CD4-positive, alpha-beta memory T cell (primary cell): ENCODE data around the gene CPSF6. TPM values are rescaled to one million over a fixed set of nuclear protein-coding genes. Genes with fewer than 3 reads are reported as not detected.

Source experiments
- CTCF ChIA-PET: fragments of 350-600 bp; sonication (Branson Sonifier 250); formaldehyde crosslinking; loops from one replicate; lab custom pipeline; 2021; ENCODE audit warnings: inconsistent platforms; ENCODE audit not compliant: partially characterized antibody; lab: Charles Lee
- POLR2A ChIA-PET: fragments of 350-600 bp; sonication (Branson Sonifier 250); formaldehyde crosslinking; loops from one replicate; lab custom pipeline; 2021; ENCODE audit not compliant: partially characterized antibody; lab: Charles Lee
- DNase-seq, 5 donors: peaks; one replicate each; pipeline versions ENCODE4 v3.0.0 to v3.0.0-alpha.2; 2020 to 2022; ENCODE audit warnings: mixed read lengths in 1 of 5
- H3K27ac ChIP-seq: one replicate; pipeline ENCODE4 v1.7.0; 2013; ENCODE audit warnings: low read depth, low read length
- H3K27me3 ChIP-seq: 2 replicates; pipeline ENCODE4 v1.7.0; 2013; ENCODE audit warnings: mild to moderate bottlenecking, low read length, moderate library complexity; ENCODE audit not compliant: insufficient read depth
- H3K36me3 ChIP-seq: 2 replicates; pipeline ENCODE4 v1.7.0; 2013; ENCODE audit warnings: mild to moderate bottlenecking, low read length, moderate library complexity; ENCODE audit not compliant: insufficient read depth
- H3K4me1 ChIP-seq: 2 replicates; pipeline ENCODE4 v1.7.0; 2013; ENCODE audit warnings: mild to moderate bottlenecking, low read length, moderate library complexity; ENCODE audit not compliant: insufficient read depth
- H3K4me3 ChIP-seq, 2 donors: one replicate each; pipeline ENCODE4 v1.7.0; 2013; ENCODE audit warnings: low read length in 2 of 2, mild to moderate bottlenecking in 1 of 2
- H3K9me3 ChIP-seq, 2 donors: one replicate each; pipeline ENCODE4 v1.7.0; 2013; ENCODE audit warnings: low read length in 2 of 2, control low read depth in 1 of 2; ENCODE audit not compliant: control insufficient read depth in 1 of 2
- H3K27ac Mint-ChIP-seq, 7 donors: one replicate each; pipeline ENCODE4 v1.8.0; 2020 to 2021; ENCODE audit warnings: mixed read lengths in 7 of 7, mild to moderate bottlenecking in 6 of 7, inconsistent platforms in 3 of 7, moderate library complexity in 3 of 7
- H3K27me3 Mint-ChIP-seq, 2 donors: one replicate each; pipeline ENCODE4 v1.8.0; 2020 to 2021; ENCODE audit warnings: mixed read lengths in 2 of 2
- H3K36me3 Mint-ChIP-seq, 2 donors: one replicate each; pipeline ENCODE4 v1.8.0; 2020 to 2021; ENCODE audit warnings: mixed read lengths in 2 of 2, inconsistent platforms in 1 of 2, mild to moderate bottlenecking in 1 of 2
- H3K4me1 Mint-ChIP-seq, 4 donors: one replicate each; pipeline ENCODE4 v1.8.0; 2020 to 2021; ENCODE audit warnings: mixed read lengths in 4 of 4, mild to moderate bottlenecking in 1 of 4
- H3K4me3 Mint-ChIP-seq, 8 donors: one replicate each; pipeline ENCODE4 v1.8.0; 2020 to 2021; ENCODE audit warnings: mixed read lengths in 8 of 8, mild to moderate bottlenecking in 7 of 8, moderate library complexity in 6 of 8, inconsistent platforms in 3 of 8
- H3K9me3 Mint-ChIP-seq, 8 donors: one replicate each; pipeline ENCODE4 v1.8.0; 2020 to 2021; ENCODE audit warnings: mixed read lengths in 8 of 8, mild to moderate bottlenecking in 5 of 8, inconsistent platforms in 3 of 8, moderate library complexity in 1 of 8
- intact Hi-C: fragments of 100-400 bp; cut with micrococcal nuclease; formaldehyde crosslinking; loops from one replicate; pipeline ENCODE4 v1.15.1; 2023
- polyA plus RNA-seq, 2 donors: library from polyadenylated mRNA; unstranded; fragments of 300-500 nt; fragmentation: Illumina TruSeq; gene quantifications; one replicate each; pipeline ENCODE4 v1.2.3, GENCODE V29; 2021
- total RNA-seq, 2 experiments: library from RNA; stranded (reverse); gene quantifications; one replicate each; pipeline ENCODE4 v1.2.3, GENCODE V29; 2021

The CPSF6 gene
- total and polyA plus RNA-seq, 4 experiments from 2014 or later: 55.7 to 120 (median 84.9) TPM

GRCh38 chr12:69274861-69275260 lies 35.5 kb downstream of the CPSF6 start:
- peaks cover 27 to 56% (median 45%) of the 10 kb centered on the region in 4 donors for H3K4me1 Mint-ChIP-seq
- DNase-seq: no peak
- intact Hi-C loops: no loop called here

GRCh38 chr12:69275471-69275891 lies 36.1 kb downstream of the CPSF6 start:
- Mint-ChIP-seq H3K27me3 (no peaks in the 10 kb centered on the region), H3K36me3 (peaks cover 0 to 10% of the 10 kb centered on the region in 2 donors), H3K4me1 (peaks cover 27 to 56% (median 44%) of the 10 kb centered on the region in 4 donors), H3K27ac (peak overlapping the region; percentile 0 to 82 (median 4)), H3K4me3 (peak overlapping the region in 6 of 8 donors; percentile 16 to 77 (median 37)), H3K9me3 (peaks cover 0 to 1% (median 0%) of the 10 kb centered on the region in 8 donors)
- H3K9me3 ChIP-seq: no peaks in the 10 kb centered on the region
- no peaks in the 10 kb centered on the region for H3K27me3 ChIP-seq
- H3K36me3 ChIP-seq: no peaks in the 10 kb centered on the region
- ChIA-PET POLR2A (interaction anchor here (2.7 kb wide), 1 partner anchor 56 kb away, joined by 9 read pairs; no protein-coding TSS in a partner anchor), CTCF (interaction anchor here (0.6 to 1.7 kb wide), 4 partner anchors 13 to 120 kb away, joined by 3 to 7 read pairs (median 3); no protein-coding TSS in a partner anchor)
- H3K27ac ChIP-seq: no peak overlapping the region
- peaks cover 30% of the 10 kb centered on the region for H3K4me1 ChIP-seq
- intact Hi-C loops: no loop called here
- peak in 4 of 5 donors; percentile 24 to 43 (median 31) for DNase-seq
- no peak overlapping the region for H3K4me3 ChIP-seq

More at GRCh38 chr12:69274861-69275260, 35.5 kb downstream of the CPSF6 start:
- peaks cover 30% of the 10 kb centered on the region for H3K4me1 ChIP-seq
- POLR2A ChIA-PET: interaction anchor here (2.7 kb wide), 1 partner anchor 56 kb away, joined by 9 read pairs; no protein-coding TSS in a partner anchor
- CTCF ChIA-PET: interaction anchor here (0.6 to 1.7 kb wide), 5 partner anchors 13 to 119 kb away, joined by 3 to 7 read pairs (median 3); no protein-coding TSS in a partner anchor
- H3K36me3 Mint-ChIP-seq: peaks cover 0 to 17% of the 10 kb centered on the region in 2 donors
- H3K27ac Mint-ChIP-seq: peak overlapping the region in 2 of 7 donors; percentile 9
- no peaks in the 10 kb centered on the region for H3K27me3 ChIP-seq
- no peaks in the 10 kb centered on the region for H3K27me3 Mint-ChIP-seq
- H3K9me3 ChIP-seq: no peaks in the 10 kb centered on the region
- peaks cover 0 to 1% (median 0%) of the 10 kb centered on the region in 8 donors for H3K9me3 Mint-ChIP-seq
- H3K4me3 ChIP-seq: no peak overlapping the region
- no peaks in the 10 kb centered on the region for H3K36me3 ChIP-seq
- no peak overlapping the region for H3K4me3 Mint-ChIP-seq
- H3K27ac ChIP-seq: no peak overlapping the region

GRCh38 chr12:69278814-69279782 lies 39.7 kb downstream of the CPSF6 start:
- intact Hi-C loops: no loop called here
- Histone ChIP-seq H3K9me3 (no peaks in the 10 kb centered on the region), H3K4me3 (no peak overlapping the region), H3K4me1 (peaks cover 35% of the 10 kb centered on the region), H3K27ac (no peak overlapping the region), H3K36me3 (no peaks in the 10 kb centered on the region), H3K27me3 (no peaks in the 10 kb centered on the region)
- H3K9me3 Mint-ChIP-seq: peaks cover 0 to 1% (median 0%) of the 10 kb centered on the region in 8 donors
- no peaks in the 10 kb centered on the region for H3K36me3 Mint-ChIP-seq
- ChIA-PET POLR2A (no interaction called here), CTCF (interaction anchor here (0.9 to 1.2 kb wide), 2 partner anchors 11 to 122 kb away, joined by 3 read pairs; no protein-coding TSS in a partner anchor)
- no peak for DNase-seq
- no peaks in the 10 kb centered on the region for H3K27me3 Mint-ChIP-seq
- H3K4me1 Mint-ChIP-seq: peaks cover 29 to 52% (median 43%) of the 10 kb centered on the region in 4 donors
- no peak overlapping the region for H3K4me3 Mint-ChIP-seq
- peak overlapping the region in 3 of 7 donors; percentile 55 to 74 (median 71) for H3K27ac Mint-ChIP-seq

- Mint-ChIP-seq H3K27me3 (peaks cover 5% of the 10 kb centered on the region in 2 donors), H3K9me3 (peaks cover 0 to 2% (median 0%) of the 10 kb centered on the region in 8 donors), H3K4me3 (peak overlapping the region; percentile 57 to 87 (median 74)), H3K36me3 (no peaks in the 10 kb centered on the region), H3K4me1 (peaks cover 14 to 24% (median 19%) of the 10 kb centered on the region in 4 donors), H3K27ac (no peak overlapping the region)
- no peak overlapping the region for H3K27ac ChIP-seq
- no peak overlapping the region for H3K4me3 ChIP-seq
- H3K36me3 ChIP-seq: no peaks in the 10 kb centered on the region
- peaks cover 16% of the 10 kb centered on the region for H3K4me1 ChIP-seq
- POLR2A ChIA-PET: no interaction called here
- H3K9me3 ChIP-seq: no peaks in the 10 kb centered on the region
- CTCF ChIA-PET: interaction anchor here (2.4 to 2.9 kb wide), 2 partner anchors 47 to 286 kb away, joined by 7 to 9 read pairs; no protein-coding TSS in a partner anchor
- peak in 1 of 5 donors; percentile 44 for DNase-seq
- H3K27me3 ChIP-seq: no peaks in the 10 kb centered on the region
- intact Hi-C loops: no loop called here
Measured at GRCh38 chr12:69284131-69284530, 44.8 kb downstream of the CPSF6 start.

- Mint-ChIP-seq H3K36me3 (no peaks in the 10 kb centered on the region), H3K4me3 (no peak overlapping the region), H3K27ac (no peak overlapping the region), H3K9me3 (peaks cover 0 to 2% (median 0%) of the 10 kb centered on the region in 8 donors), H3K27me3 (peaks cover 19 to 24% of the 10 kb centered on the region in 2 donors), H3K4me1 (peaks cover 19 to 26% (median 24%) of the 10 kb centered on the region in 4 donors)
- Histone ChIP-seq H3K4me3 (no peak overlapping the region), H3K27ac (no peak overlapping the region), H3K27me3 (peaks cover 5% of the 10 kb centered on the region), H3K9me3 (no peaks in the 10 kb centered on the region), H3K4me1 (peaks cover 16% of the 10 kb centered on the region), H3K36me3 (no peaks in the 10 kb centered on the region)
- no peak for DNase-seq
- CTCF ChIA-PET: interaction anchor here (1.0 to 3.3 kb wide), 4 partner anchors 13 to 352 kb away, joined by 3 to 22 read pairs (median 6); no protein-coding TSS in a partner anchor
- intact Hi-C loops: no loop called here
- POLR2A ChIA-PET: interaction anchor here (0.9 kb wide), 1 partner anchor 43 kb away, joined by 3 read pairs; no protein-coding TSS in a partner anchor
Measured at GRCh38 chr12:69287556-69287955, 48.2 kb downstream of the CPSF6 start.

- peaks cover 6 to 9% (median 7%) of the 10 kb centered on the region in 4 donors for H3K4me1 Mint-ChIP-seq
- peak overlapping the region in 1 of 7 donors; percentile 49 for H3K27ac Mint-ChIP-seq
- Histone ChIP-seq H3K36me3 (no peaks in the 10 kb centered on the region), H3K9me3 (no peaks in the 10 kb centered on the region), H3K27me3 (peaks cover 5% of the 10 kb centered on the region), H3K27ac (no peak overlapping the region), H3K4me3 (no peak overlapping the region), H3K4me1 (no peaks in the 10 kb centered on the region)
- ChIA-PET CTCF (interaction anchor here (0.6 to 4.5 kb wide), 18 partner anchors 8 to 356 kb away, joined by 3 to 66 read pairs (median 4); no protein-coding TSS in a partner anchor), POLR2A (interaction anchor here (0.6 to 1.5 kb wide), 6 partner anchors 29 to 295 kb away, joined by 3 to 9 read pairs (median 4); no protein-coding TSS in a partner anchor)
- H3K9me3 Mint-ChIP-seq: peaks cover 0 to 2% (median 0%) of the 10 kb centered on the region in 8 donors
- intact Hi-C loops: loop anchor here (1.0 to 5.0 kb wide), 5 partner anchors 41 to 349 kb away; partner anchors contain the start of gene CCT2
- peak; percentile 72 to 76 (median 74) for DNase-seq
- peak overlapping the region in 1 of 8 donors; percentile 30 for H3K4me3 Mint-ChIP-seq
- H3K27me3 Mint-ChIP-seq: peaks cover 25 to 29% of the 10 kb centered on the region in 2 donors
- H3K36me3 Mint-ChIP-seq: no peaks in the 10 kb centered on the region
Measured at GRCh38 chr12:69290545-69291277, 51.3 kb downstream of the CPSF6 start.
